HCT116 (cell line): ENCODE data around the gene PAEP.

ENCODE experiments used
- CBX3 ChIP-seq: IDR thresholded peaks from 2 replicates; pipeline ENCODE4 v1.6.1; 2012; ENCODE audit warnings: low read depth
- EZH2phosphoT487 ChIP-seq: fragments of 200-600 bp; IDR thresholded peaks from 2 replicates; pipeline ENCODE4 v1.6.1; 2018; ENCODE audit warnings: antibody characterized with exemption, borderline replicate concordance

GRCh38 chr9:135551456-135551855, 10.1 kb upstream of the PAEP start:
- TF ChIP-seq CBX3 (no peak), EZH2phosphoT487 (no peak)
